Measurements from ENCODE around the gene SEPHS2. TPM values are rescaled to one million over a fixed set of nuclear protein-coding genes. Genes with fewer than 3 reads are reported as not detected.

SEPHS2 gene
- polyA plus RNA-seq, 1 donor: 85.3 TPM

Other genes starting within 250 kb of the SEPHS2 start
- 46.4 TPM for gene SULT1A3, start 246.6 kb downstream of the SEPHS2 start, polyA plus RNA-seq
- 17.6 TPM for gene NPIPB13, start 197.4 kb downstream of the SEPHS2 start, polyA plus RNA-seq
- gene CD2BP2, start 90.6 kb downstream of the SEPHS2 start, polyA plus RNA-seq: 43.5 TPM
- gene TBC1D10B, start 75.4 kb downstream of the SEPHS2 start, polyA plus RNA-seq: 41.5 TPM
- 14.6 TPM for gene MYL11, start 71.1 kb downstream of the SEPHS2 start, polyA plus RNA-seq
- 5.4 TPM for gene SEPTIN1, start 63.3 kb downstream of the SEPHS2 start, polyA plus RNA-seq
- 6.4 TPM for gene ZNF48, start 50.5 kb downstream of the SEPHS2 start, polyA plus RNA-seq
- 4.0 TPM for gene ZNF771, start 38.3 kb downstream of the SEPHS2 start, polyA plus RNA-seq
- gene DCTPP1, start 15.8 kb downstream of the SEPHS2 start, polyA plus RNA-seq: 41.6 TPM
- 3.8 TPM for gene ITGAL, start 26.9 kb upstream of the SEPHS2 start, polyA plus RNA-seq
- 53.1 TPM for gene ZNF768, start 80.7 kb upstream of the SEPHS2 start, polyA plus RNA-seq
- 9.4 TPM for gene ZNF747, start 89.0 kb upstream of the SEPHS2 start, polyA plus RNA-seq
- 21.2 TPM for gene ZNF764, start 112.5 kb upstream of the SEPHS2 start, polyA plus RNA-seq
- 15.8 TPM for gene ZNF688, start 125.8 kb upstream of the SEPHS2 start, polyA plus RNA-seq
- 22.7 TPM for gene ZNF785, start 139.8 kb upstream of the SEPHS2 start, polyA plus RNA-seq
- 8.6 TPM for gene ZNF689, start 164.5 kb upstream of the SEPHS2 start, polyA plus RNA-seq
- 35.0 TPM for gene PRR14, start 205.1 kb upstream of the SEPHS2 start, polyA plus RNA-seq
- 97.6 TPM for gene FBRS, start 212.6 kb upstream of the SEPHS2 start, polyA plus RNA-seq